Measurements from ENCODE around the gene TOP3B. TPM values are rescaled to one million over a fixed set of nuclear protein-coding genes. Genes with fewer than 3 reads are reported as not detected.

TOP3B gene
- total and polyA plus RNA-seq, 10 of the 15 experiments (the other 5 are each of a cell fraction or from before 2014, with no cell fraction given): 0.60 to 47.3 (median 33.7) TPM

- no peaks in the 10 kb centered on the region for H3K27me3 ChIP-seq (replicated peaks in 1 of 2; ENCODE audit: control insufficient read depth in 2 of 2, insufficient read depth in 2 of 2, low read length in 1 of 2)
- H3K4me3 ChIP-seq: no peak overlapping the region
- no peak overlapping the region for H3K4me2 ChIP-seq (ENCODE audit: control insufficient read depth, insufficient read depth)
- no peak for FAIRE-seq
- TF ChIP-seq, protein P1, sequence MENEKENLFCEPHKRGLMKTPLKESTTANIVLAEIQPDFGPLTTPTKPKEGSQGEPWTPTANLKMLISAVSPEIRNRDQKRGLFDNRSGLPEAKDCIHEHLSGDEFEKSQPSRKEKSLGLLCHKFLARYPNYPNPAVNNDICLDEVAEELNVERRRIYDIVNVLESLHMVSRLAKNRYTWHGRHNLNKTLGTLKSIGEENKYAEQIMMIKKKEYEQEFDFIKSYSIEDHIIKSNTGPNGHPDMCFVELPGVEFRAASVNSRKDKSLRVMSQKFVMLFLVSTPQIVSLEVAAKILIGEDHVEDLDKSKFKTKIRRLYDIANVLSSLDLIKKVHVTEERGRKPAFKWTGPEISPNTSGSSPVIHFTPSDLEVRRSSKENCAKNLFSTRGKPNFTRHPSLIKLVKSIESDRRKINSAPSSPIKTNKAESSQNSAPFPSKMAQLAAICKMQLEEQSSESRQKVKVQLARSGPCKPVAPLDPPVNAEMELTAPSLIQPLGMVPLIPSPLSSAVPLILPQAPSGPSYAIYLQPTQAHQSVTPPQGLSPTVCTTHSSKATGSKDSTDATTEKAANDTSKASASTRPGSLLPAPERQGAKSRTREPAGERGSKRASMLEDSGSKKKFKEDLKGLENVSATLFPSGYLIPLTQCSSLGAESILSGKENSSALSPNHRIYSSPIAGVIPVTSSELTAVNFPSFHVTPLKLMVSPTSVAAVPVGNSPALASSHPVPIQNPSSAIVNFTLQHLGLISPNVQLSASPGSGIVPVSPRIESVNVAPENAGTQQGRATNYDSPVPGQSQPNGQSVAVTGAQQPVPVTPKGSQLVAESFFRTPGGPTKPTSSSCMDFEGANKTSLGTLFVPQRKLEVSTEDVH (IDR thresholded peaks at IDR 0.05; ENCODE audit: low read depth, partially characterized antibody): no peak
- TF ChIP-seq RAD21 (IDR thresholded peaks at IDR 0.05; ENCODE audit: insufficient read depth, low read depth, low read length): no peak
- TF ChIP-seq NRF1 (conservative IDR thresholded peaks at IDR 0.05; ENCODE audit: low read depth, low read length): no peak
- TF ChIP-seq EZH2 (IDR thresholded peaks at IDR 0.05; ENCODE audit: borderline replicate concordance, control insufficient read depth, low read depth, low read length): no peak
- no peak for TF ChIP-seq ASH2L (IDR thresholded peaks at IDR 0.05; ENCODE audit: borderline replicate concordance, low read depth)
- TF ChIP-seq SP1 (IDR thresholded peaks at IDR 0.05; ENCODE audit: low read depth, low read length): no peak
- TF ChIP-seq IRF4 (IDR thresholded peaks at IDR 0.05; ENCODE audit: low read depth, low read length): no peak
- no peak for TF ChIP-seq CBX3 (IDR thresholded peaks at IDR 0.05; ENCODE audit: borderline replicate concordance, low read depth)
- no peak for TF ChIP-seq MYC (IDR thresholded peaks at IDR 0.05; ENCODE audit: insufficient read depth, insufficient read length, insufficient replicate concordance, low read length, severe bottlenecking)
- no peak overlapping the region for H3K9ac ChIP-seq (ENCODE audit: control insufficient read depth, insufficient read depth, low read length)
- ChIA-PET SMC1A (ENCODE audit: uncharacterized antibody, unreplicated experiment) (interaction anchor here (0.8 kb wide), 1 partner anchor 12 kb away, joined by 3 read pairs; no protein-coding TSS in a partner anchor), CTCF (interaction anchor here (0.6 to 1.5 kb wide), 5 partner anchors 10 to 54 kb away, joined by 3 to 4 read pairs (median 3); no protein-coding TSS in a partner anchor), POLR2A (interaction anchor here (0.7 kb wide), 1 partner anchor 211 kb away, joined by 3 read pairs; no protein-coding TSS in a partner anchor), RAD21 (ENCODE audit: unreplicated experiment) (no interaction called here)
- DNase-seq (ENCODE audit: low read depth, low spot score): no peak
- ATAC-seq: no peak
- H4K20me1 ChIP-seq (ENCODE audit: control insufficient read depth, insufficient read depth): no peaks in the 10 kb centered on the region
- peaks cover 28% of the 10 kb centered on the region for H3K4me1 ChIP-seq (ENCODE audit: control insufficient read depth, insufficient read depth, low read length)
- intact Hi-C loops (cut with micrococcal nuclease; ENCODE audit: unreplicated experiment): no loop called here
- H3K9me3 ChIP-seq (replicated peaks; ENCODE audit: control insufficient read depth, insufficient read depth, low read length): no peaks in the 10 kb centered on the region
- BruUV-seq (replicated peaks): no TSS peak
- in situ Hi-C loops (cut with MboI): no loop called here
- H2AFZ ChIP-seq (ENCODE audit: control insufficient read depth, low read depth, low read length): no peak overlapping the region
- 0 out of 2 replicates have a peak, but pooled peaks cover 4% of the 10 kb centered on the region for H3K79me2 ChIP-seq (ENCODE audit: control insufficient read depth, insufficient read depth, low read length)
- H3K27ac ChIP-seq (ENCODE audit: control insufficient read depth, insufficient read depth): no peak overlapping the region
- 43% methylated on average over 2 of the region's 2 CpGs for WGBS (ENCODE audit: insufficient coverage, insufficient replicate concordance, low lambda C conversion rate, missing lambda C conversion rate)
- no peaks in the 10 kb centered on the region for H3K36me3 ChIP-seq (ENCODE audit: control insufficient read depth in 2 of 2, insufficient read depth in 2 of 2, low read length in 1 of 2)
Measured at GRCh38 chr22:22020425-22020852, 37.9 kb upstream of the TOP3B start.
